H9 (cell line): ENCODE data around the gene MARK4. TPM values are rescaled to one million over a fixed set of nuclear protein-coding genes. Genes with fewer than 3 reads are reported as not detected.

Experiments used
- DNase-seq: peaks from one replicate; pipeline ENCODE4 v3.0.0-alpha.2; 2017
- H2AFZ ChIP-seq: one replicate; pipeline ENCODE4 v1.6.1; 2013; ENCODE audit warnings: mild to moderate bottlenecking, low read length, control low read depth, moderate library complexity
- H2AK5ac ChIP-seq: 2 replicates; pipeline ENCODE4 v1.6.1; 2013; ENCODE audit warnings: low read length, control low read depth, mixed read lengths; ENCODE audit not compliant: insufficient read length
- H2BK120ac ChIP-seq: one replicate; pipeline ENCODE4 v1.6.1; 2013; ENCODE audit warnings: low read depth, mild to moderate bottlenecking, low read length, control low read depth, inconsistent platforms; ENCODE audit not compliant: poor library complexity, severe bottlenecking
- H2BK12ac ChIP-seq: 2 replicates; pipeline ENCODE4 v1.6.1; 2013; ENCODE audit warnings: low read length, control low read depth, mixed read lengths, low read depth; ENCODE audit not compliant: insufficient read length
- H2BK15ac ChIP-seq: 2 replicates; pipeline ENCODE4 v1.6.1; 2013; ENCODE audit warnings: low read depth, low read length, control low read depth
- H2BK20ac ChIP-seq: one replicate; pipeline ENCODE4 v1.6.1; 2013; ENCODE audit warnings: low read depth, mild to moderate bottlenecking, low read length, control low read depth, inconsistent platforms; ENCODE audit not compliant: poor library complexity, severe bottlenecking
- H2BK5ac ChIP-seq: 2 replicates; pipeline ENCODE4 v1.6.1; 2013; ENCODE audit warnings: low read length, control low read depth, mixed read lengths; ENCODE audit not compliant: insufficient read length
- H3K14ac ChIP-seq: 2 replicates; pipeline ENCODE4 v1.6.1; 2013; ENCODE audit warnings: low read length, control low read depth; ENCODE audit not compliant: insufficient read depth
- H3K18ac ChIP-seq: 2 replicates; pipeline ENCODE4 v1.6.1; 2013; ENCODE audit warnings: low read depth, mild to moderate bottlenecking, mixed read lengths, low read length, control low read depth; ENCODE audit not compliant: insufficient read length
- H3K23ac ChIP-seq: 2 replicates; pipeline ENCODE4 v1.6.1; 2013; ENCODE audit warnings: low read length, control low read depth, mixed read lengths, low read depth; ENCODE audit not compliant: insufficient read length
- H3K23me2 ChIP-seq: 2 replicates; pipeline ENCODE4 v1.6.1; 2013; ENCODE audit warnings: low read depth, mild to moderate bottlenecking, mixed read lengths, low read length, control low read depth; ENCODE audit not compliant: insufficient read length, poor library complexity, severe bottlenecking
- H3K27ac ChIP-seq: 2 replicates; pipeline ENCODE4 v1.5.1; 2013; ENCODE audit warnings: low read length, control low read depth, mixed read lengths, low read depth; ENCODE audit not compliant: insufficient read length
- H3K27me3 ChIP-seq: 2 replicates; pipeline ENCODE4 v1.6.1; 2013; ENCODE audit warnings: low read length, control low read depth, inconsistent platforms; ENCODE audit not compliant: insufficient read depth
- H3K4ac ChIP-seq: 2 replicates; pipeline ENCODE4 v1.6.1; 2013; ENCODE audit warnings: low read depth, mild to moderate bottlenecking, control low read depth, inconsistent platforms, low read length, moderate library complexity
- H3K4me1 ChIP-seq: 2 replicates; pipeline ENCODE4 v1.6.1; 2013; ENCODE audit warnings: low read length, control low read depth, inconsistent platforms; ENCODE audit not compliant: insufficient read depth
- H3K4me2 ChIP-seq: 2 replicates; pipeline ENCODE4 v1.6.1; 2013; ENCODE audit warnings: low read length, control low read depth, mixed read lengths; ENCODE audit not compliant: insufficient read length, insufficient read depth
- H3K56ac ChIP-seq: 2 replicates; pipeline ENCODE4 v1.6.1; 2013; ENCODE audit warnings: low read depth, mild to moderate bottlenecking, mixed read lengths, low read length, control low read depth; ENCODE audit not compliant: insufficient read length
- H3K79me1 ChIP-seq: 2 replicates; pipeline ENCODE4 v1.6.1; 2013; ENCODE audit warnings: low read depth, mild to moderate bottlenecking, moderate library complexity, low read length, control low read depth, inconsistent platforms; ENCODE audit not compliant: insufficient read depth, poor library complexity, severe bottlenecking
- H3K79me2 ChIP-seq: 2 replicates; pipeline ENCODE4 v1.6.1; 2013; ENCODE audit warnings: low read length, control low read depth, inconsistent platforms; ENCODE audit not compliant: insufficient read depth
- H3K9ac ChIP-seq: 2 replicates; pipeline ENCODE4 v1.6.1; 2013; ENCODE audit warnings: low read length, control low read depth, mixed read lengths; ENCODE audit not compliant: insufficient read length; ENCODE audit errors: extremely low read depth
- H3K9me3 ChIP-seq: one replicate; pipeline ENCODE4 v1.6.1; 2013; ENCODE audit warnings: low read depth, low read length, inconsistent platforms; ENCODE audit not compliant: control insufficient read depth
- H3T11ph ChIP-seq: one replicate; pipeline ENCODE4 v1.6.1; 2013; ENCODE audit warnings: mild to moderate bottlenecking, low read length, control low read depth, inconsistent platforms
- H4K20me1 ChIP-seq: one replicate; pipeline ENCODE4 v1.6.1; 2013; ENCODE audit not compliant: control insufficient read depth, insufficient read length, insufficient read depth
- H4K5ac ChIP-seq: 2 replicates; pipeline ENCODE4 v1.6.1; 2013; ENCODE audit warnings: low read depth, mild to moderate bottlenecking, mixed read lengths, low read length, control low read depth; ENCODE audit not compliant: insufficient read length
- H4K8ac ChIP-seq: replicated peaks from 2 replicates; pipeline ENCODE4 v1.6.1; 2013; ENCODE audit warnings: low read length, control low read depth, mixed read lengths, low read depth; ENCODE audit not compliant: insufficient read length
- H4K91ac ChIP-seq: 2 replicates; pipeline ENCODE4 v1.6.1; 2013; ENCODE audit warnings: low read depth, mild to moderate bottlenecking, moderate library complexity, mixed read lengths, low read length, control low read depth; ENCODE audit not compliant: insufficient read length
- H3K27ac Mint-ChIP-seq, 3 experiments: 2 replicates in 2 of 3; 3 replicates in 1 of 3; pipeline ENCODE4 v1.8.0; 2020 to 2021; ENCODE audit warnings: mixed read lengths in 3 of 3, mild to moderate bottlenecking in 1 of 3, moderate library complexity in 1 of 3
- H3K27me3 Mint-ChIP-seq: 2 replicates; pipeline ENCODE4 v1.8.0; 2021; ENCODE audit warnings: low read depth, mild to moderate bottlenecking, moderate library complexity, mixed read lengths
- H3K36me3 Mint-ChIP-seq, 3 experiments: 2 replicates in 2 of 3; 3 replicates in 1 of 3; pipeline ENCODE4 v1.8.0; 2020 to 2021; ENCODE audit warnings: low read depth in 3 of 3, mixed read lengths in 3 of 3; ENCODE audit not compliant: insufficient read depth in 1 of 3
- H3K4me1 Mint-ChIP-seq, 2 experiments: 2 replicates each; pipeline ENCODE4 v1.8.0; 2020; ENCODE audit warnings: mixed read lengths in 2 of 2
- H3K4me3 Mint-ChIP-seq, 2 experiments: 2 replicates in 1 of 2; 3 replicates in 1 of 2; pipeline ENCODE4 v1.8.0; 2020 to 2021; ENCODE audit warnings: mild to moderate bottlenecking in 2 of 2, mixed read lengths in 2 of 2, moderate library complexity in 1 of 2
- H3K9me3 Mint-ChIP-seq, 2 experiments: 2 replicates in 1 of 2; 3 replicates in 1 of 2; pipeline ENCODE4 v1.8.0; 2020; ENCODE audit warnings: mild to moderate bottlenecking in 2 of 2, mixed read lengths in 2 of 2, moderate library complexity in 1 of 2
- CTCF ChIP-seq: fragments of 200-600 bp; sonication (generic); conservative IDR thresholded peaks from 3 replicates; pipeline ENCODE4 v1.8.0; 2021; ENCODE audit warnings: antibody characterized with exemption, mild to moderate bottlenecking
- WGBS: extraction: QIAGEN DNeasy Blood & Tissue Kit; methylation state at CpG from one replicate; pipeline ENCODE4 v1.1.7; 2013; ENCODE audit warnings: missing lambda C conversion rate, low lambda C conversion rate, mixed read lengths; ENCODE audit not compliant: insufficient read length; ENCODE audit errors: extremely low coverage; 5-methylcytosine and 5-hydroxymethylcytosine counted together
- total RNA-seq: library from RNA; stranded (reverse); gene quantifications from 2 replicates; pipeline ENCODE4 v1.2.1, GENCODE V29; 2021

The MARK4 gene
- total RNA-seq, 1 experiment from 2014 or later, result 44.7 TPM

GRCh38 chr19:45302416-45302815 is 51.3 kb downstream of the MARK4 start:
- peaks cover 15 to 22% of the 10 kb centered on the region in 2 experiments for H3K4me1 Mint-ChIP-seq
- WGBS, result no CpG with 5 or more reads among the region's 27 CpGs
- H3K27ac Mint-ChIP-seq, result no peak overlapping the region
- Histone ChIP-seq H3K4me2 (no peak overlapping the region), H4K91ac (no peak overlapping the region), H2AK5ac (no peak overlapping the region), H2BK15ac (no peak overlapping the region), H3K18ac (no peak overlapping the region), H2BK5ac (no peak overlapping the region), H2BK20ac (no peak overlapping the region), H3K23ac (no peak overlapping the region), H3K14ac (no peak overlapping the region), H3K4me1 (no peaks in the 10 kb centered on the region; the same call in 1 of the 2 replicates), H3K27me3 (no peaks in the 10 kb centered on the region; the same call in 1 of the 2 replicates), H4K8ac (no peak overlapping the region), H3K9ac (no peak overlapping the region), H3K9me3 (no peaks in the 10 kb centered on the region), H3K56ac (no peak overlapping the region), H3K79me2 (no peaks in the 10 kb centered on the region), H3K23me2 (no peaks in the 10 kb centered on the region), H3T11ph (no peak overlapping the region), H4K20me1 (no peaks in the 10 kb centered on the region), H3K79me1 (no peaks in the 10 kb centered on the region), H2BK12ac (no peak overlapping the region), H2AFZ (no peak overlapping the region), H3K27ac (no peak overlapping the region), H2BK120ac (no peak overlapping the region), H4K5ac (no peak overlapping the region), H3K4ac (no peak overlapping the region)
- H3K36me3 Mint-ChIP-seq, result peaks cover 12 to 30% (median 13%) of the 10 kb centered on the region in 3 experiments; a peak in 6 of 7 replicates
- no peak overlapping the region for H3K4me3 Mint-ChIP-seq
- no peak for TF ChIP-seq CTCF
- H3K27me3 Mint-ChIP-seq, result peaks cover 36% of the 10 kb centered on the region
- H3K9me3 Mint-ChIP-seq, result peaks cover 3 to 7% of the 10 kb centered on the region in 2 experiments; a peak in 2 of 5 replicates
- DNase-seq, result no peak
